Stimulated activated CD8-positive, alpha-beta memory T cell treated with anti-CD3 and anti-CD28 coated beads, Interleukin-4, amount 100 ng/mL, for 48 hours (primary cell): Measurements from ENCODE around the gene PAN3.
"Not testable (repeated sequence)": the region's sequence is repeated elsewhere in the genome, so short reads cannot be mapped to it uniquely, and the experiment has no call there.

Source experiments
- DNase-seq: peaks from one replicate; pipeline ENCODE4 v3.0.0-alpha.2; 2020

Gene PAN3

GRCh38 chr13:28138012-28138755 lies at the start of gene PAN3:
Gene PAN3, plus strand, starts transcription at chr13:28138545. Its CDS starts 113 bp downstream, at chr13:28138658.
- DNase-seq = peak; percentile 93

- no peak for DNase-seq
Observed at GRCh38 chr13:28089065-28089464, 49.3 kb upstream of the PAN3 start.

- no peak for DNase-seq
Observed at GRCh38 chr13:28092431-28092830, 45.9 kb upstream of the PAN3 start.

GRCh38 chr13:28093881-28094280 lies 44.5 kb upstream of the PAN3 start:
- no peak for DNase-seq

GRCh38 chr13:28094306-28094705 lies 44.0 kb upstream of the PAN3 start:
- DNase-seq = no peak

GRCh38 chr13:28097503-28097902 lies 40.8 kb upstream of the PAN3 start:
- no peak for DNase-seq

GRCh38 chr13:28099396-28100149 lies 38.8 kb upstream of the PAN3 start:
- no peak for DNase-seq

- DNase-seq = peak; percentile 56
Observed at GRCh38 chr13:28100150-28101121, 37.9 kb upstream of the PAN3 start, which contains the start of gene FLT3. Gene FLT3, minus strand, starts transcription at chr13:28100576. Its CDS starts 66 bp downstream, at chr13:28100510.

- DNase-seq = not testable (repeated sequence)
Observed at GRCh38 chr13:28101886-28102285, 36.5 kb upstream of the PAN3 start.

- no peak for DNase-seq
Observed at GRCh38 chr13:28106976-28107375, 31.4 kb upstream of the PAN3 start.

GRCh38 chr13:28110414-28110813 lies 27.9 kb upstream of the PAN3 start:
- no peak for DNase-seq

- DNase-seq = no peak
Observed at GRCh38 chr13:28116736-28117135, 21.6 kb upstream of the PAN3 start.

- DNase-seq = no peak
Observed at GRCh38 chr13:28117689-28118377, 20.5 kb upstream of the PAN3 start.

- DNase-seq = no peak
Observed at GRCh38 chr13:28120317-28120716, 18.0 kb upstream of the PAN3 start.

- no peak for DNase-seq
Observed at GRCh38 chr13:28121224-28121623, 17.1 kb upstream of the PAN3 start.

- no peak for DNase-seq
Observed at GRCh38 chr13:28128030-28128429, 10.3 kb upstream of the PAN3 start.

GRCh38 chr13:28128926-28129325 lies 9.4 kb upstream of the PAN3 start:
- DNase-seq = no peak

- DNase-seq = no peak
Observed at GRCh38 chr13:28129911-28130693, 8.2 kb upstream of the PAN3 start.

GRCh38 chr13:28131646-28132045 lies 6.7 kb upstream of the PAN3 start:
- DNase-seq = no peak

GRCh38 chr13:28136916-28137315 lies 1.4 kb upstream of the PAN3 start:
- no peak for DNase-seq

- no peak for DNase-seq
Observed at GRCh38 chr13:28137596-28137995, 749 bp upstream of the PAN3 start.
